ENCODE measurements around the gene GPRIN1.

GPRIN1 gene

GRCh38 chr5:176628406-176629228, 18.7 kb upstream of the GPRIN1 start:
- Mint-ChIP-seq H3K9me3 (no peaks in the 10 kb centered on the region), H3K4me1 (no peaks in the 10 kb centered on the region), H3K27me3 (ENCODE audit: low read depth) (peaks cover 96% of the 10 kb centered on the region), H3K4me3 (peak overlapping the region; percentile 26 to 40 (median 33)), H3K36me3 (ENCODE audit: low read depth) (no peaks in the 10 kb centered on the region), H3K27ac (no peak overlapping the region)
- no peak for TF ChIP-seq CTCF (IDR thresholded peaks at IDR 0.05; ENCODE audit: unreplicated experiment in 3 of 3)

GRCh38 chr5:176627582-176627981, 17.6 kb upstream of the GPRIN1 start:
- Mint-ChIP-seq H3K36me3 (ENCODE audit: low read depth) (no peaks in the 10 kb centered on the region), H3K9me3 (no peaks in the 10 kb centered on the region), H3K27ac (no peak overlapping the region), H3K27me3 (ENCODE audit: low read depth) (peaks cover 96% of the 10 kb centered on the region), H3K4me1 (no peaks in the 10 kb centered on the region), H3K4me3 (peak overlapping the region in 2 of 3 experiments; percentile 8 to 52)
- TF ChIP-seq CTCF (IDR thresholded peaks at IDR 0.05; ENCODE audit: unreplicated experiment in 3 of 3), result no peak

- no peaks in the 10 kb centered on the region for H3K4me1 Mint-ChIP-seq
- peaks cover 96% of the 10 kb centered on the region for H3K27me3 Mint-ChIP-seq (ENCODE audit: low read depth)
- H3K27ac Mint-ChIP-seq, result no peak overlapping the region
Measured at GRCh38 chr5:176626876-176627236, 16.9 kb upstream of the GPRIN1 start.

GRCh38 chr5:176625966-176626875, 16.3 kb upstream of the GPRIN1 start:
- H3K9me3 Mint-ChIP-seq, result no peaks in the 10 kb centered on the region
- H3K27ac Mint-ChIP-seq, result no peak overlapping the region
- no peak for TF ChIP-seq CTCF (IDR thresholded peaks at IDR 0.05; ENCODE audit: unreplicated experiment in 3 of 3)
- H3K4me3 Mint-ChIP-seq, result no peak overlapping the region
- H3K27me3 Mint-ChIP-seq (ENCODE audit: low read depth), result peaks cover 96% of the 10 kb centered on the region
- H3K4me1 Mint-ChIP-seq, result no peaks in the 10 kb centered on the region
- H3K36me3 Mint-ChIP-seq (ENCODE audit: low read depth), result no peaks in the 10 kb centered on the region

More at GRCh38 chr5:176626876-176627236, 16.9 kb upstream of the GPRIN1 start:
- Mint-ChIP-seq H3K9me3 (no peaks in the 10 kb centered on the region), H3K36me3 (ENCODE audit: low read depth) (no peaks in the 10 kb centered on the region), H3K4me3 (no peak overlapping the region)
- TF ChIP-seq CTCF (IDR thresholded peaks at IDR 0.05; ENCODE audit: unreplicated experiment in 3 of 3), result no peak

- no peak for TF ChIP-seq CTCF (IDR thresholded peaks at IDR 0.05; ENCODE audit: unreplicated experiment in 3 of 3)
- Mint-ChIP-seq H3K27ac (no peak overlapping the region), H3K36me3 (ENCODE audit: low read depth) (no peaks in the 10 kb centered on the region), H3K4me1 (no peaks in the 10 kb centered on the region), H3K27me3 (ENCODE audit: low read depth) (peaks cover 96% of the 10 kb centered on the region), H3K4me3 (no peak overlapping the region), H3K9me3 (no peaks in the 10 kb centered on the region)
Measured at GRCh38 chr5:176625512-176625911, 15.6 kb upstream of the GPRIN1 start.
